Measurements from ENCODE around the gene FBH1.
A peak's percentile ranks its signal among the peaks of the same experiment; 100 is the strongest.
"Not testable (repeated sequence)": the region's sequence is repeated elsewhere in the genome, so short reads cannot be mapped to it uniquely, and the experiment has no call there.

Gene FBH1

DNA sequence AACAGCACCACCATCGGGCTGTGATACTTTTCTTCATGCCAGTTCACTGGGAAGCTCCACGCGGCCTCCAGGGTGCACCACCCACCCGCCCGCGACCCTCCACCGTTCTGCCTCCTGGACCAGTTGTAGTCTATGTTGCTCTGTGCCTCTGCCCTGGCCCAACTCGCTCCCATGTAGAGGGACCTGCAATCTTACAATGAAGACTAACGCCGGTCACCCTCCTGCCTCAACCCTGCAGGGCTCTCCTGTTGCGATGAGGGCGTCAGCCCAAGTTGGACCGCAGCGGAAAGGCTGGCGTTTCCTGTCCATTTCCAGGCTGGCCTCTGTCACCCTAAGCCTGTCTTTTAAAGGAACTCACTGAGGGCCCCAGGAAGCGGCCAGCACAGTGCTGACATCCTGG lies 52.4 kb downstream of the FBH1 start:
- no peak for DNase-seq

DNA sequence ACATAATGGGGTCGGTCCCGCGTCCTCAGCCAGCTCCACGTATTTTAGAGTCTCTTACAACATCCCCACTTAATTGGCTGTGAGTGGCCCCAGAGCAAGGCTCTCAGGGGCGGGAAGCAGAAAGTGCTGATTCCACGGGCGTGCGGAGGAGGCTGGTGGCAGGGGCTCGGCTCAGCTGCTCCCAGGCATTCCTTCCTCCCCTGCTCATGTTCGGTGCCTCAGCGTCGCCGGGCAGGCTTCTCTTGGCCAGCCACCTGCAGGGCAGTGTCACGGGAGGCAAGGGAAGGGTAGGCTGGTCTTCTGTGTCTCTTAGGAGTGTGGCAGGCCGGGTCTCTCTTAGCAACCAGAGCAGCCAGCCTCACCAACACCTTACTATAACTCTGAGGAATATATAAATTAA lies 53.5 kb downstream of the FBH1 start:
- DNase-seq, result no peak

DNA sequence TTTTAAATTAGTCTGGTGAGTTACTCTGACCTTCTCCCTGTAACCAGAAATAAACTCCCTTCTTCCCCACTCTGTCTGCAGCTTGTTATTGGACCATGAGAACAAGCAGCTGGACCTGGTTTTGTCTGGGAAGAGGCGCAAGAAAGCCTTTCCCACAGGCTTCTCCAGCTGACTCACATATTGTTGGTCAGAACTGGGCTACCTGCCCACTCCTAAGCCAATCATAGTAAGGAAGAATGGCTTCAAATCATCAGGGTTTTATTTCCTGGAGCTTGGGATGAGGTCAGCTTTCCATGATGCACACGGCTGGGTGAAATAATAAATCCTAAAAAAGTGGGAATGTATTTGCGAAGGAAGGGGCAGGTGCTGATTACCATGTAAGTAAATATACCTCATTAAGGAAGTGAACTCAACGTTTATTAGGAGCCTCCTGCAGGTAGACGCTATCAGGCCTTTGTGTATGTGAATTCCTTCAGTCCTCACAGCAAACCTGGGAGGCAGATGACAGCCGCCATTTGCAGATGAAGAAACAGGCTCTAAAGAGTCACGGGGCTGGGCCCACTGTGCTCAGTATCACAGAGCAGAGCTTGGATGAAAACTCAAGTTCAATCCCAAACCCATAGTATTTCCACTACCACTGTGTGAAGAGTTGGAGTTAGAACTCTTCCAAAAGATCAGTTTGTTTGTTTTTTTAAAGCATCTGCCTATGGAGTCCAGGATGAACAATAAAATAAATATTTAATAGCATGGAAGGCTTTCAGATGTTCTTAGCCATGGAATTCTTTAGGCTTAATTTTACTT lies 54.5 kb downstream of the FBH1 start:
- DNase-seq, result no peak

DNA sequence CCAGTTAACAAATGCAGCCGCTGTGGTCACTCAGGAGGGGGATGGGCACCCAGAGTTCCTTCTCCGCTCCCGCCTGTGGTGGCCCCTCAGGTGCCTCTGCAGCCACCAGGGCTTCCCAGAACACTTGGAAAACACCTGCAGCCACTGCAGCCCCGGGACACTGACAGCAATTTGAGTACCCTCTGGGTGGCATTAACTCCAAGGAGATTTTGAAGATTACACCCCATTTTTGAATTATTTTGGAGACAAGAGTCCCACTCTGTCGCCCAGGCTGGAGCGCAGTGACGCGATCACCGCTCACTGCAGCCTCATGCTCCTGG lies 55.1 kb downstream of the FBH1 start:
- DNase-seq, result no peak

DNA sequence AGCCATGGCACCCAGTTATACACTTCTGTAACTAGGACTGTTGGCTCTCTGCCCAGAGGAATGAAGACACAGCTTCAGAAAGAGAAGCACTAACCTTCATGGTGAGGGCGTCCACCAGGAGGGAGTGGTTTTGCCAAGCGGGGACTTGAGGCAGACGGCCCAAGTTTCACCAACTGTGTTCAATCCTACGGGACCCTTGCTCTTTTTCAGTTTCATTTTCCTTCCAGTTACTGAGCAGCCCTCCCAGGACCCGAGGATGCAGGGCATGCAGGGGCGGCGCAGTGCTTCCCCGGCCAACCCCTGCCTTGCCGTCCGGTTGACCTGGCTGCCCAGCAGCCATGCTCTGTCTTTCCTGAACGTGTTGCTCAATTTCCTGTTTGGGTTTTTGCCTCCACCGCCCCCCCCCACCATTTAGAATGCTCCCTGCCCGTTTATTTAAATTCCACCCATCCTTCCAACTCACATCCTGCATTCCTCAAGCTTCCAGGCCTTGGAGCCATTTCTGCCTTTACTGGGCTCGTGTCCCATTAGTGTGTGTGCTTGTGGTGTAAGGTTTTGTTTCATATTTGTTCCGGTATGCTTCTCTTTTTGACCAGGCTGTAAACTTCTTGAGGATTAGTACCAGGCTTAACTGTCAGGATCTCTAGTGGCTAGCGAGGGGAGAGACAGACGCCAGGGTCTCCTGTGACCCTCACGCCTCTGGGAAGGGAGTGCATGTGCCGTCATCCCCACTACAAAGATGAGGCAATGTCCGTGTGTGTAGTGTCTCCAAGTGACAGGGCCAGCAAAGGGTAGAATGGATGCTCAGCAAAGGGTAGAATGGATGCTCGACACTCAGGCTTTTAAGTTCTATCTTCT lies 55.7 kb downstream of the FBH1 start:
- no peak for DNase-seq

DNA sequence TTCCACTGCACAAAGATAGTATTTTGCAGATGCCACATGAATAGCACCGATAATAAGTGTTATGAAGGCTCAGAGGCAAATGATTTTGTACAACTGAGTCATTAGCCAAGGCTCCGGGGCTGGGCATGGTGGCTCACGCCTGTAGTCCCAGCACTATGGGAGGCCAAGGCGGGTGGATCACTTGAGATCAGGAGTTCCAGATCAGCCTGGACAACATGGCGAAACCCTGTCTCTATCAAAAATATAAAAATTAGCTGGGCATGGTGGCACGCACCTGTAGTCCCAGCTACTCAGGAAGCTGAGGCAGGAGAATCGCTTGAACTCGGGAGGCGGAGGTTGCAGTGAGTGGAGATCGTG lies 56.4 kb downstream of the FBH1 start:
- DNase-seq, result not testable (repeated sequence)

DNA sequence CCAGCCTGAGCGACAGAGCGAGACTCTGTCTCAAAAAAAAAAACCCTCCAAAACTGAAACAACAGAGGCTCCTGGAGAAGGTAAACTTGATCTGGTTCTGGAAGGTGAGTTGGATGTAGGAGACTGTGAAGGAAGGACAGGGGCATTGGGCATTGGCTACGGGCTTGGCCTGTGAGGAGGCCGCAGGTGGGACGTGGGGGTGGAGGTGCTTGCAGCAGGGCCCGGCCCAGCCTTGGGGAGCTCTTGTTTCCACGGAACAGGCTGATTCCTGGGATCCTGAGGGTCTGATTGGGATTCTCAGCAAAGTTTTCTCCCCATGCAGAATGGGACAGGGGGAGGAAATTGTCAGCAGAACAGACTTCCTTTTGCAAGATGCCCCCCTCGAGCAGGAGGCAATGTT lies 56.7 kb downstream of the FBH1 start:
- DNase-seq, result no peak

DNA sequence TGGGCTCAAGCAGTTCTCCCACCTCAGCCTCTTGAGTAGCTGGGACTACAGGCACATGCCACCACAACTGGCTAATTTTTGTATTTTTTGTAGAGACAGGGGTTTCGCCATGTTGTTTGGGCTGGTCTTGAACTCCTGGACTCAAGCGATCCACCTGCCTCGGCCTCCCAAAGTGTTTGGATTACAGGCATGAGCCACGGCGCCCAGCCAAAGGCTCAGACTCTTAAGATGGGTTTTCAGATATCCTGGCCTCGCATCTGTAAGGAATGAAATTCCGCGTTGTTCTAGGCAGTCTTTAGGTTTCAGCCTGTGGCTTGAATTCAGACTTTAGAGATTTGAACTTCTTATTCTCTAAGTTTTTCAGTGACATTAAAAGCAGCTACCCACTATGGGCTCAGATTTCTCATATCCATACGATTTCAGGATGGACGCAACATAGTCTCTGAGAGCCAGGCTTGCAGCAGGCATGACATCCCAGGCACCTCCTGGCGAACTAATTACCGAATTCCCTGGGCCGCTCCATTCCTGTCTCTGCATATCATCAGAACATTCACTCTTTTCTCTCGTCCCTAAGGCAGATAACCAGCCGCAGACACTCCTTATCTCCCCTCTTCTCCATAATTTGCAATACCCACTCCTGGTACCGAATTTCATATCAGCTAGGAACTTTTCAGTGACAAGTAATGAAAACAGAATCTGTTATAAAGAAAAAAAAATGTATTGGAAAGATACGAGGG lies 57.6 kb downstream of the FBH1 start:
- no peak for DNase-seq

DNA sequence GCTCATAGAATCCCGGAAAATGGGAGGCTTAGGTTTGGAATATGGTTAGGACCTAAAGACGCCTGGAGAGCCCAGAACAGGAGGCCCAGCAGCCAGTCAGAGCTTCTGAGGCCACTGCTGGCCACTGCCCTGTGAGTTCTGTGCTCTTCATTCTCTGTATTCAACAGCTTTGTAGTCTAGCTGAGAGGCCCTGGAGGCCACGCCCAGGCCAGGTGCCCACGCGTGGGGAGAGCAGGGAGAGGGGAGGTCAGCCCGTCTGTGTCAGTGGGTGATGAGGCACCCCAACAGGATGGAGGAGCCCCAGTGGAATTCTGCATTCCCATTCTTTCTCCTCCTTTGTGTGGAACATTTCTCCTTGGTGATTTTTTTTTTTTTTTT lies 58.2 kb downstream of the FBH1 start:
- DNase-seq, result no peak

DNA sequence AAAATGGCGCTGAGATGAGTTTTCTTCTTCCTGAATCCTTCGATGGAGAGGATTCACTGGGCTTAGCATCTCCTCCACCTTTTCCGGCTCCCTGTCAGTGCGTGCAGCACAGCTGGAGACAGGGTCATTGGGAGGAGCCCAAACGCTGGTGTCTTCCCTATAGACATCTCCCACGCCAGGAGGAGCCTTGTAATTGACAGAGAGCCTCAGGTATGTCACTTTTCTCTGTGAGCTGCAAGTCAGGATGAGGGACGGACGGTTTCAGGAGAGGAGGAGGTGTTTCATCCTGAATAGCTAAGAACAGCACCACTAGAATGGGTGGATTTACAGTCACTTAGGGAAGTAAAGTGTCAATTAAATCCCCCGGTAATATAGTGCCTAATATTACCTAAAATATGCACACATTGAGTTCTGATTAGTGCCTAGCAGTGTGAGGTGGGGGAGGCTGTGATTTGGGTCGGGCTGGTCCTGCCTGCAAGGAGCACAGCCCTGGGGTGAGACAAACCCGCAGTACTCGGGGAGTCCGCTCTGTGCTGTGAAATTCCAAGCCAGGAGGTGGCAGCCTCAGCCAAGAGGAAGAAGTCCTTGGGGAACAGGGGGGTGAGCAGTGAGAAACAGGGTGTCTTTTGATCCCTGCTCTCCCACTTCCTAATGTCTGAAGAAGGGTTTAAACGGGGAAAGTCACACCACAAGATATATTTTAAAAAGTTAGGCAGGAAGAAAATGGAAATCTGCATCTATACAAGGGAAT lies 59.1 kb downstream of the FBH1 start:
- peak; percentile 28 for DNase-seq

DNA sequence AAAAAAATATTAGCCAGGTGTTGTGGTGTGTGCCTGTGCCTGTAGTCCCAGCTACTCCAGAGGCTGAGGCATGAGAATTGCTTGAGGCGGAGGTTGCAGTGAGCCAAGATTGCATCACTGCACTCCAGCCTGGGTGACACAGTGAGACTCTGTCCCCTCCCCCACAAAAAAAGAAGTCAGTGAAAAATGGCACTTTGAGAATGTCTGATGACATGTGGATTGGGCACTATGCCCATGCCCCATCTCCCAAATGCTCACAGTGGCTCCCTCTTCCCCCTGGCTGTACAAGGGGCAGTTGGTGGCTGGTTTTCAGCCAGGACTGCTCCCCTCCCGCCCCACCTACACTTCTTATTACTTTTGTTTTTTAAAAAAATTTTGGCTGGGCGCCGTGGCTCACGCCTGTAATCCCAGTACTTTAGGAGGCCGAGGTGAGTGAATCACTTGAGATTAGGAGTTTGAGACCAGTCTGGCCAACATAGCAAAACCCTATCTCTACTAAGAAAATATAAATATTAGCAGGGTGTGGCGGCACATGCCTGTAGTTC lies 61.2 kb downstream of the FBH1 start:
- no peak for DNase-seq

DNA sequence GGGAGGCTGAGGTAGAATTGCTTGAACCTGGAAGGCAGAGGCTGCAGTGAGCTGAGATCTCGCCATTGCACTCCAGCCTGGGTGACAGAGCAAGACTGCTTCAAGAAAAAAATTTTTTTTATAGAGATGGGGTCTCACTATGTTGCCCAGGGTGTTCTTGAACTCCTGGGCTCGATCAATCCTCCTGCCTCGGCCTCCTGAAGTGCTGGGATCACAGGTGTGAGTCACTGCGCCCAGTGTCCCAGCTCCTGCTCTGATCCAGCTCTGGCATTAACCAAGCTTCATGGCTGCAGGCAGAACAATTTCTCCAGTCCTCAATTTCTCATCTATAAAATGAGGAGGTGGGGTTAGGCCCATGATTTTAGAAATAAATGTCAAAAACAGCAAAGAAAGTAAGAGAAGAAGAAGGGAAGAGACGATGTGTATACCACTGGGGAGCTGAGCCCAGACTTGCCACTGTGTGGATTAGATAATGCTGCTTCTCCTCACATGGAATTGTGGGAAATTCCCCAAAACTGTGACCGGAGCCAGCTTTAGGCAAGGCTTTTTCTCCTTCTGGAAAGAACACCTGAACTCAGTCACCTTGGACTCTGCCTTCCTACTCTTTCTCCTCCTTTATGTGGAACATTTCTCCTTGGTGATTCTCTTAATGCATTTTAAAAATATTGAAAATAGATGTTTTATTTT lies 61.8 kb downstream of the FBH1 start:
- no peak for DNase-seq

DNA sequence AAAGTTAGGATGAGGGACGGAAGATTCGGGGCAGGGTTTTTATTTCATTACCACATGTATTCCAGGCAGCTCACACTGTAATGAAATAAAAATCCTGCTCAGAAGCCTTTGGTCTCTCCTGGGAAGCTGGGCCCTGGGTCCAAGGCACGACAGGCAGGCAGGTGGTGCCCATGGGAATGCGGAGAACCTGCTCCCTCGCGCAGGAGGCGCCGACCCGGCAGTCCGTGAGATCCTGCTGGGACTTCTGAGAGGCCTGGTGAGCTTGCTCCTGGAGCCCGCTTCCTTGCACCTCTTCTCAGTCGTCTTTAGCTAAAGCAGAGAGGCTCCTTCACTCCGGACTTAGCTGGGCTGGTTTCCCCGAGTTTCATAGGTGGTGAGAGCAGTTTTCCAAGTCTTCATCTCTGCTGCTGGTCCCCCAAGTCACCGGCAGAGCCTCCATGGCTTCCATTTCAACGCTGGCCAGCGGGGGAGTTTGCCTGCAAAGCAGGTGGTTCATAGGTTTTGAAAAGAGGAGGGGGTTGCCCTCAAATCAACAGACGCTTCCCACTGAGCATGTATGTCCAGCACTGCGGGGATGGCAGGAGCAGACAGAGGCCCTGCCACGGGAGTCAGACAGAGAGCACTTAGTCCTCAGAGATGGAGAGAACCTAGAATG lies 62.8 kb downstream of the FBH1 start:
- no peak for DNase-seq

DNA sequence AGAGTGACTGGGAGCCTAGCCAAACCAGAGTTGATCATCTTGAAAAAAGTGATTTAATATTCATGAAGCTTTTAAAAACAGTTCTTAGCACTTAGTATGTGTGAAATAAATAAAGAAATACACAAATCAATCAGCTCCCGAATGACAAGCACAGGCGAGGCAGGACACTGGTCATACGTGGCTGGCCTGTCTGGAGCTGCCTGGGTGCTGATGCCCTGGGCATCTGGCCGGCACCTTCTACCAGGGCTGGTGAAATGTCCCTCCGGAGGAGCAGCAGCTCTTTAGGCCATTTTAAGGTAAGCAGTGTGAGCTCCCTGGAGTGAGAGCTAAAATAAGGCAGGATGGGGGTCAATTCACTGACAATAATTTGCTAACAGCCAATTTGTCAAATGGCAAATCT lies 63.6 kb downstream of the FBH1 start:
- DNase-seq, result no peak

DNA sequence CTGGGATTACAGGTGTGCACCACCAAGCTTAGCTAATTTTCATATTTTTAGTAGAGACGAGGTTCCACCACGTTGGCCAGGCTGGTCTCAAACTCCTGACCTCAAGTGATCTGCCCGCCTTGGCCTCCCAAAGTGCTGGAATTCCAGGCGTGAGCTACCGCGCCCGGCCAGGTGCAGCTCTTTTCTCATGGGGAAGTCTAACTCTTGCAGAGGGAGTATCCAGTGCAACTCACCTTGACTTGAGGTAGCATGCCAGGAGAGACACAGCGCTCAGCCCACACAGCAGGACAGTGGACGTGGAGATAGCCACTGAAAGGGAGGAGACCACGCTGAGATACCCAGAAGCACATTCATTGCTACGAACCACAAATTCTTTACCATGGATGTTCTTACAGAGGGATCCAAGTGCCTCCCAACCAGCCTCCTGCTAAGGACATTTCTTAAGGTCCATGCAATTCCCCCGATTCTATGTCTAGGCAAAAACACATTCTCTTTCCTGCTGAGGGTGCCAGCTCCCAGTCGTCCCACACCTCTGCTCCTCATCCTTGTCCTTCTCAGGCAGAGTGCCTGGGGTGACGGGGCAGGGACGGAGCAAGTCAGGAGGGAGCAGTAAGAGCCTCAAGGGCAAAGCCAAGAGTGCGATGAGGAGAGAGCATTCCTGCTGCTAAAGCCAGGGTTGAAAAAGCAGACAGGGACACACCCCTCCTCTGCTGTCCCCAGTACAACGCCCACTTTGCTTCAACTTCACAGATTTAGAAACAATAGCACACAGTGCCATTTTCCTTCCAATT lies 66.3 kb downstream of the FBH1 start:
- no peak for DNase-seq

DNA sequence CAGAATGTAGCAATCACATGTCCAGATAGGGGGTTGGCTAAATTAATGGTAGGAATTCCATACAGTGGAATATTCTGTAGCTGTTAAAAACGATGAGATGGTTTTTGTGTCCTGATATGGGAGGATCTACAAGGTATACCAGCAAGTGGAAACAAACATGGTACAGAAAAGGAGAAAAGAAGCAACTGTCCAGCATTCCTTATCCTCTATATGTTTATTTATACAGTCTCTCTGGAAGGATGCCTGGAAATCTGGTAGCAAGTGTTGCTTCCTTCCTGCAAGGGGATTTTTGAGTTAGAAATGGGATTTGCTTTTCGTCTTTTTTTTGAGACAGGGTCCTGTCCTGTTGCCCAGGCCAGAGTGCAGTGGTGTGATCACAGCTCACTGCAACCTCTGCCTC lies 68.0 kb downstream of the FBH1 start:
- DNase-seq, result no peak

DNA sequence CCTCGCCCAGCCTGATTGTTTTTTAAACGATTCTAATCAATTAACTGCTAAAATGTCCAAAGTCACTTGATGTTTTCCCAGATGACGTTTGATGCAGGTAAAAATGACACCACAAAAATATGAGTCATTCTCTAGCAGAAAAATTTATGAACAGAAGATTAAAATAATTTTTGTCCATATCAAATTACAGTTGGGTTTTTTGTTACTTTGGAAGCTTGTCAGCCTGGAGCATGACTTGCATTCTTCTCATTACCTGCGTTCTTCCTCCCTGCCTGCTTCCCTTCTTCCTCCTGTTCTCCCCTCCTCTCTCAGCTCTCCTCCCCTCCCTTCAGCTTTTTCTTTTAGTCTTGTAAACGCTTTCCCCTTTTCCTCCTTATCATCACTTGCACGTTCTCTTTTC lies 68.6 kb downstream of the FBH1 start:
- no peak for DNase-seq

DNA sequence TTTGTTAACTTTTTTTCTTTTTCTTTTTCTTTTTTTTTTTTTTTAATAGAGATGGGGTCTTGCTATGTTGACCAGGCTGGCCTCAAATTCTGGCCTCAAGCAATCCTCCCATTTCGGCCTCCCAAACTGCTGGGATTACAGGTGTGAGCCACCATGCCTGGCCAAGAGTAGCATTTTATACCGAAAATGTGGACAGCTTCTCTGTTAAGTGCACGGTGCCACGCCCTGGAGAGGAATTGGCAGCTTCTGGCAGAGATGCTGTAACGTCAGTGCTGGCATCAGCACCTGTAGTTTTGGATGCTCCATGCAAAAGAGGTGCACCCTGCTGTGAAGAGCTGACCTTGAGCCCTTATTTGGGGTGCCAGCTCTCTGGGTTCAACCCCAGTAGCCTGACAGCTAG lies 69.1 kb downstream of the FBH1 start:
- DNase-seq, result no peak

DNA sequence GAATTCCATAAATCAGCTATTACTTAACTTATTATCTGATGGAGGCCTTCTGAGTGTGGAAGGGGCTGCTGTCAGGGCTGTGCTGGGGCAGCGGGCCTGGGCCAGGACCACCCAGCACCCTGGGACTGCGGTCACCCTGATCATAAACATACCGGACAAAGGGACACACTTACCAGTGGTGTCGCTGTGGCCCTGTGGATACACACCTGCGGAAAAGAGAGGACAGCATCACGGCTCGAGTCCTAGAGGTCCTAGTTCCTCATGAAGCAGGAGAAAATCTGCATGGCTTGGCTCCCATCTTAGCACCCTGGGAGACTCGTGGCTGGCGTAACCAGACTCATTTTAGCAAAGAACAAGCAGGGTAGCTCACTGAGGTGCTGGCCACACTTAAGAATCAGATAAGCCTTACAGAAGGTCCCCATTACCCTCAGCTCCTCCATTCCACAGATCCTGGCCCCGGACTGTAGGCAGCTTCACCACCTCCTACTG lies 69.6 kb downstream of the FBH1 start:
- no peak for DNase-seq

DNA sequence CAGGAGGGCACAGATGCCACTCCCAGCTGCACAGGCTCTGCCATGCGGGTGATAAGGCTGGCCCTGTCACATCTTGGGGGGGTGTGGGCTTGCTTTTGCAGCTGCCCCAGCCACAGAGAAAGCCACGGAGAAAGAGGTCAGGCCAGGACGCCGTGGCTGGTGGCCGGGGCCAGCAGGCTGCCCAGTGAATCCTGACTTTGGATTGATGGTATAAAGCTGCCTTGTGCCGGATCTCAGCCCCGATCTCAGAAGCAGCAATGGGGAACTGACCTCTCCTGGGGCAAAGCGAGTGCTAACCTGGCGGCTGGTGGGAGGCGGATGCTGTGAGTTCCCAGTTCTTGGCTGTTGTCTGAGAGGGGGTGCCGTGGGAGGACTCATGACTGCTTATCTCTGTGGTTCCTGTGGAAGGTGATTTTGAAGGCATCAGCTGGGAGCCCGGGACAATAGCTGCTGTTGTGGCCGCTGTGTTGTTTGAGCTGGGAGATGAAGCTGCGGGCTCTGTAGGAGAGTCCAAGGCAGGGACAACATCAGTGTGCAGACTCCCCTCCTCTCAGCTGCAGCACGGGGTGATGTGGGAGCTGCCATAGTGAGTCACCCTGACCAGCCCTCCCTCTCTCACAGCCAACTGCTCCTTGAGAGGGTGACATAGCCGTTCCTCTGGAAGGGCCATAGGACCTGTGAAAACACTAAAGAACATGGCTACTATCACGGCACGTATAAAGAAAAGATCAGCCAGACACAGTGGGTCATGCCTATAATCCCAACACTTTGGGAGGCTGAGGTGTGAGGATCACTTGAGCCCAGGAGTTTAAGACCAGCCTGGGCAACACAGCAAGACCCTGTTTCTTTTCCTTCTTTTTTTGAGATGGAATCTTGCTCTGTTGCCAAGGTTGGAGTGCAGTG lies 70.3 kb downstream of the FBH1 start:
- DNase-seq, result no peak

Measured in CD4-positive, alpha-beta T cell treated with Interleukin-17A for 1 hour (primary cell).